G401 (cell line): ENCODE measurements around the gene PDE9A. TPM values are rescaled to one million over a fixed set of nuclear protein-coding genes. Genes with fewer than 3 reads are reported as not detected.

ENCODE experiments used
- DNase-seq: peaks from one replicate; pipeline ENCODE4 v3.0.0-alpha.2; 2015; ENCODE audit warnings: low spot score
- in situ Hi-C: cut with HindIII; loops from 2 replicates; pipeline ENCODE4 v1.10.0; 2016; ENCODE audit warnings: low sequenced_read_pairs, mixed read lengths
- total RNA-seq: library from RNA; depleted of rRNA; stranded (reverse); fragments of >200 nt; shearing (Covaris generic); gene quantifications from 2 replicates; pipeline ENCODE4 v1.2.3, GENCODE V29; 2014

PDE9A gene
- total RNA-seq, 1 experiment from 2014 or later, result 5.7 TPM

DNA sequence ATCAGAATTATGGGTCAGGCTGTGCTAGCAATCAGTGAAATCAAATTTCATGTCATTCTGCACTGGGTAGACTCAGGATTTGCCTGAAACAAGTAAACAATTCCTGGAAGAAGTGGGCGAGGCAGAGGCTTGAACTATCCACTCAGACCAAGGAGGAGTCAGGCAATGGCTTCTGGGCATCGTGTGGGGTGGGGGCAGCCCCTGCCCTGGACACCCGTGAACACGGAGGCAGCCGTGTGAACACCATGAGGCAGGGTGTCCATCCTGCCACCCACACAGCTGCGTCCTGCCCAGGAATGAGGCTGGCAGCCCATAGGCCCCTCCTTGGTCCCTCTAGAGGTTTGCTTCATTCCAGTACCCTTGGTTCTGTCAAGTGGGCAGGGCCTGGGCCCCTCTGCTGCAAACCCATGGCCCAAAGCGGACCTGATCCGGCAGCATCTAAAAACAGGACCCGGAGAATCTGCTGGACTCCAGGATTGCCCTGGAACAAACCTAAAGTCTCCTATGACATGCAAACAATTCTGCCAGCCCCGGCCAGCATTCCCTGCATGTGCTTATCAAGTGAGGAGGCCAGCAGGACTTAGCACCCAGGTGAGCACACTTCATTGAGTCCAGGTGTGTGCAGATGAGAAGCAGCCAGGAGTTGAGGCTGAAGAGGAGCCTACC, 69.5 kb downstream of the PDE9A start:
- DNase-seq, result no peak
- in situ Hi-C loops, result no loop called here

- no peak for DNase-seq
- in situ Hi-C loops, result no loop called here
These were observed 71.0 kb downstream of the PDE9A start for GRCh38 chr21:42724226-42724920.

DNA sequence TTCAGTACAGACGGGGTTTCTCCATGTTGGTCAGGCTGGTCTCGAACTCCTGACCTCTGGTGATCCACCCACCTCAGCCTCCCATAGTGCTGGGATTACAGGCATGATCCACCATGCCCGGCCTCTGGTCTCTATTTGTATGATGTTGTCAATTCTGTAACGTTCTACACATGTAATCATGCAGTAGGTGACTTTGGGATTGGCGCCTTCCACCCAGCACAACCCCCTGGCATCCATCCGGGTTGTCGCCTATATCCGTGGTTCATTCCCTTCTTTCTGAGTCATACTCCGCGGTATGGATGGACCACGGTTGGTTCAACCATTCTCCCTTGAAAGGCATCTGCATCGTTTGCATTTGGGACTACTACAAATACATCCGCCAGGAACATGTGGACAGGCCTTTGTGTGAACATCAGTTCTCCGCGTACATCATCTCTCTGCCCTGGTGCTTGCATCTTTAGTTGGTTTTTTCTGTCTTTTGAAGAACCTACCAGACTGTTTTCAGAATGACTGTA, 72.1 kb downstream of the PDE9A start:
- in situ Hi-C loops, result no loop called here
- no peak for DNase-seq

- no peak for DNase-seq
- in situ Hi-C loops, result no loop called here
These were observed 78.0 kb downstream of the PDE9A start for GRCh38 chr21:42731264-42732032.

GRCh38 chr21:42732033-42732410, 78.6 kb downstream of the PDE9A start:
- DNase-seq, result peak; percentile 43
- in situ Hi-C loops, result no loop called here

DNA sequence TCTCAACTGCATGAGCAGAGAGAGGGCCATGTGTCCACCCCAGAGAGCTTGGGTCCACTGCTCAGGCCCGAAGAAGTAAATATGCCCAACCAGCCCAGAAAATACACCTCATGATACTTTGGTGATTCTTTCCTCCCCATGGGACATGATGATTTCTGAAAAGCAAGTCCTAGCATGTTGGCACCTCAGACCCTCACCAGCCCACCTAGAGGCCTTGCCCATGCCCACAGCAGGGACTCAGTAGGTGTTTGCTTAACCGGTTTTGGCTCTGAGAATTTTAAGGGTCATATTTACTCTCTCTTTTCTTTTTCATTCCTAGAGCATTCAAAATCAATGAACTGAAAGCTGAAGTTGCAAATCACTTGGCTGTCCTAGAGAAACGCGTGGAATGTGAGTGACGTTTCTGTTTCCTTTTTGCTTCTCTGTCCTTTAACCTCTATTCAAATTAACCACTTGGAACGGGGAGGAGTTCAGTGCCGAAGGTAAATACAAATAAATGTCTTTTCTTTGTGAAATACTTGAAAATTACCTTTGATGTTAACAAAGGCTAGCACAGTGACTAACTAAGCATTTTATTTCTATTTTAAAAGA, 79.7 kb downstream of the PDE9A start:
- in situ Hi-C loops, result no loop called here
- no peak for DNase-seq

DNA sequence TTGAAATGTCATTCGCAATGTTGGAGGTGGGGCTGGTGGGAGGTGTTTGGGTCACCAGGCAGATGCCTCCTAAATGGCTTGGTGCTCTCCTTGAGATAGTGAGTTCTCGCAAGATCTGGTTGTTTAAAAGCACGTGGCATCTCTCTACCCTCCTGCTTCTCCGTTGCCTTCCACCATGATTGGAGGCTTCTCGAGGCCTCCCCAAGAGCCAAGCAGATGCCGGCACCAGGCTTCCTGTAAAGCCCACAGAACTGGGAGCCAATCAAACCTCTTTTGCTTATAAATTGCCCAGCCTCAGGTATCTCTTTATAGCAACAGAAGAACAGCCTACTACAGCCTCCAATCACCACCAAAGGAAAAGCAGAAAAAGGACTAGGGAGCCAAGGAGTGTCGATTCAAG, 80.5 kb downstream of the PDE9A start:
- in situ Hi-C loops, result no loop called here
- DNase-seq, result no peak

DNA sequence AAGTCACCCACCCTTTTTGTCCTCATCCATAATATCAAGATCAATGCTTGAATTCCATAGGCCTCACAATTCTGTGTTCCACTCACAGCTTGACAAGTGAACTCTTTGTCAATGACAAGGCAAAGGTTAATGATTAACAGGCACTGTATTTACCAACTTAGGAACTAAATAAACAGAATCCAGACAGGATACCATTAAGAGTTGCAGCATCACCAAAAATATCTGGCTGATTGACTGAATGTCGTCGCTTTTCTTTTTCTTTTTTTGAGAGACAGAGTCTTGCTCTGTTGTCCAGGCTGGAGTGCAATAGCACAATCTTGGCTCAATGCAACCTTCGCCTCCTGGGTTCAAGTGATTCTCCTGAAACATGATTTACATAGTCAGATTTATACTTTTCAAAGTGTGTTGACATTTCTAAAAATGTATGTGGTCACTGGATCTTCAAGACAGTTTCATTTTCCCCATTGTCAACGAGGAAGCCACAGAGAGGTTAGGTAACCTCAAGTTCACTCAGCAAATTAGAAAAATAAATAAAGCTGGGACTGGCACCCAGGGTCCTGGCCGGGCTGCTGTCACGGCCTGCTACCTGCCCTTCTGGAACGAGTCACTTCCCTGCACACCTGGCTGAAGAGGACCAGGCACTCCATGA, 81.0 kb downstream of the PDE9A start:
- in situ Hi-C loops, result no loop called here
- DNase-seq, result no peak

- DNase-seq, result no peak
- in situ Hi-C loops, result no loop called here
These were observed 81.6 kb downstream of the PDE9A start for GRCh38 chr21:42735061-42735460.

DNA sequence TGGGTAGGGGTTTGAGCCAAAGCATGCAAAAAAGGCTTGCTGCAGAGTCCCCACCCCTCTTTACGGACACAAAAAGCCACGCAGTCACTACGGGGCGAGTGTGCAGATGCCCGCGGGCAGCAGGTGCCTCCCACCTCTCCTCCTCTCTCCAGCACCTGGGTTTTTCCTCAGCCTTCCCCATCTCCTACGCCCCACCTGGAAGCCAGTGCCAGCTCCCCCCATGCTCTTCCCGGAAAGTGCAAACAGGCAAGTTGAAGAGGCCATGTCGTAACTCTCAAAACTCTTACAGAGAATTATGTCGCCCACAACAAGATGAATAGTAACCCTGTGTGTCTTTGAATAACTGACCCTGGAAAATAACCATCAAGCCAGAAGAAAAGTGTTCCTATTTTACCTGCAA, 82.5 kb downstream of the PDE9A start:
- DNase-seq, result no peak
- in situ Hi-C loops, result no loop called here

DNA sequence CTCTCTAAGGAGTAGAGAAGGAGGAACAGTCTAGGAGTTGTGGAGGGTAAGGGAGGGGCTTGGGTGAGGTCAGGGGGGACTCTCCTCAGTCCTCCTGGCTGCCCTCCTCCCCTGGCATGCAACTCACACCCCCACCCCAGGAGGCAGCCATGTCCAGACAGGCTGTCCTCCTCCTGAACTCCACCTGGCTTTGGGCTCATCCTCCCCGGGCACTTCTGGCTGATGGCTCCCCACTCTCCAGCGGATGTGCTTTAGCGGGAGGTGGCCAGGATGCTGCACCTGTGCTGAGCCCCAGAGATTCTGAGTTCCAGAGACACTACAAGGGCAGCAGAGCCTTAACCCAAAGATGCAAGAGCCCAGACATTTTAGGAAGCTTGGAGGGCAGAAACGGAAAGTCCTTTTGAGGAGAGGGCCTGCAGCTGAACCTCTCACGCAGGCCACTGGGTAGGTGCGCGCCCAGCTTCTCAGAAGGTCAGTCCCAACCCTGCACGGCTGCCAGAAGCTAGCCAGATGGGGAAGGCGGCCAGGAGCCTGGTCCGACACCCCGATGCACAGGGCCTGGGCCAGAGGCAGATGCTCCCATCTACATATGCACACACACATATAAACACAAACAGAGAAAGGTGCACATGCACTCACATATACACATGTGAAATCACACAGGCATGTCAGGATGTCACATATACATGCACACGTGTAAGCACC, 83.4 kb downstream of the PDE9A start:
- in situ Hi-C loops, result no loop called here
- DNase-seq, result no peak

DNA sequence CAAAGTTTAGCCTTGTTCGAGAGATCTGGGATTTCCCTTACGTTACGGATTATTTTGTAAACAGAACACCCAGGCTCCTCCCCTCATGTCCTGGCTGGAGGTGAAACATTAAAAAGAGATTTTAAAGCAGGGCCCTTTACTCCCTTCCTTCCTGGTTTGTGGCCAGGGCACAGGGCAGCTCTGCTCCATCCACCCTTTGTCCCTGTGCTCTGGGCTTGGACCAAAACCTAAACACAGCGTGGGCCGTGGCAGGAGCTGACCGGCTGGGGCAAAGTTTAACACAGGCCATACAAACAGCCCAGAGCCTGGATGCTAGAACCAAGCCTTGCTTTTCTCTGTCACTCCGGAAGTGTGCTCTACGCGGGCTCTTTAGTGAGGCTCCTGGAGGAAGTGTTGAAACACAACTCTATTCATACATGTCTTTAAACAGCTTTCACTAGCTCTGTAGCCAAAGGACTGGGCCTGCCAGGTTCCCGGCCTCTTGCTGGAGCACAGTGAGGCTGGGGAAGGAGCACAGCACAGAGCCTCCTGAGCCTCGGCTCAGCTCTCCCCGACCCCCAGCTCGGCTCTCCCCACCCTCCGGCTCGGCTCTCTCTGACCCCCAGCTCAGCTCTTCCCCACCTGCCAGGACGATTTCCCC, 84.7 kb downstream of the PDE9A start:
- in situ Hi-C loops, result no loop called here
- DNase-seq, result no peak

DNA sequence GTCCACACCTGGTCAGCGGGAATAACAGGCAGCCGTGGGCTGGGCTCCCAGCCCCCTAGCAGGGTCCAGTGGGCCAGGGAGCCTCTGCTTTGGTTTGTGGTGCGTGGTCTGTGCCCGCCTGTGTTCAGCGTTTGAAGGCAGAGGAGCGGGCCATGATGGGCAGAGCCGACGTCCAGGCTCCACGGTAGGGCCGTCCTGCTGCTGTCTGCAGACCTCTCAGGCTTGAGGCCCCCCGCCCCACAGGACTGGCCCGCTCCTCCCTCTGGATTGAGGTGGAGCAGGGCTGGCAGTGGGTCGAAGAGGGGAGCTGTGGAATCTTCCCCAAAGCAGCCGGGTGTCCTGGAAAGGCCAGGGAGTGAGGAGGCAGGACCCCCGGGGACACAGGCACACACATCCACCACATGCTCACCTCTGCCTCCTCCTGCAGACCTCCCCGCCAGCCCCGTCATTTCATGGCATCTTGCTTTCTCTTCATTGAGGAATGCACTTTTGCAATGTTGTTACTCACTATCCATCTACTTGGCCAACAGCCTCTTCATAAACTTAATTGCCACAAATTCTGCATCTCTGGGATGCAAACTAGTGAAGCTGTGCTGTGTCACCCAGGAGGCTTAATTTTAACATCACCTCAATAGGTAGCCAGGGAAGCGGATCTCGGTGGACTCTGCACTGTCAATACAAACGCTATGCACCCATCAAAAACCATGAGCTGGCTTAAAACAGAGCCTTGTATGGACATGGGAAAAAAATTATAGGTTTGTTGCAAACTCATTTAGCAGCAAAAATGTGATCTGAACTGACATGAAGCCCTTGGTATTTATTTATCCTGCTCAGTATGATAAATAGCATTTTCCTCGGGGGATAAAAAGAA, 85.9 kb downstream of the PDE9A start:
- DNase-seq, result no peak
- in situ Hi-C loops, result no loop called here

- in situ Hi-C loops, result no loop called here
- DNase-seq, result no peak
These were observed 87.0 kb downstream of the PDE9A start for GRCh38 chr21:42740405-42740909.

DNA sequence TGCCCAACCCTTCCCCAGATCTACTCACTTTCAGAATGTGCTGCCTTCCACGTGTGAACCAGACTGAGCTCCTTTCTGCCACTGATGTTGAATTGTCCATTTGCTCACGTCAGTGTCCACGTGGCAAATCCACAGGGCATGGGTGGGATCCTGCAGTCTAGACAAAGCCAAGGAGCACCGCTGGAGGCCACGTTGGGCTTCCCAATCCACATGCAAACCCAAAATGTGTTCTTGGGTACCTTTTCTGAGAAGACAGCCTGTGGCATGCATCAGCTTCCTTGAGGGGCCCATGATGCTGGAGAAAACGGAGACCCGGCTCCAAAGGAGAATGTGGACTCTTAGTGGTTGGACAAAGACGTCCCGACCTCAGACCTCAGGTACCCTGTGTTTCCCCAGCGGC, 87.6 kb downstream of the PDE9A start:
- in situ Hi-C loops, result no loop called here
- DNase-seq, result no peak

GRCh38 chr21:42744520-42745445, 91.4 kb downstream of the PDE9A start:
- DNase-seq, result no peak
- in situ Hi-C loops, result no loop called here
